Liver (tissue), 9 donors: ENCODE data around the gene SPTB. TPM values are rescaled to one million over a fixed set of nuclear protein-coding genes. Genes with fewer than 3 reads are reported as not detected.

Experiments
- DNase-seq: peaks from one replicate; pipeline ENCODE4 v3.0.0-alpha.2; 2017; ENCODE audit warnings: low spot score
- H3K27ac ChIP-seq, 2 donors: one replicate each; pipeline ENCODE4 v1.7.0; 2013; ENCODE audit warnings: inconsistent platforms in 2 of 2, low read length in 2 of 2, control low read depth in 1 of 2, low read depth in 1 of 2, mild to moderate bottlenecking in 1 of 2
- H3K27me3 ChIP-seq, 4 donors: one replicate each; pipeline versions ENCODE4 v1.6.1 to v1.7.0; 2013; ENCODE audit warnings: low read length in 3 of 4, inconsistent platforms in 1 of 4, mild to moderate bottlenecking in 1 of 4, moderate library complexity in 1 of 4; ENCODE audit not compliant: control insufficient read depth in 4 of 4, insufficient read depth in 4 of 4
- H3K36me3 ChIP-seq, 4 donors: one replicate each; pipeline versions ENCODE4 v1.6.1 to v1.7.0; 2013; ENCODE audit warnings: low read length in 3 of 4, mild to moderate bottlenecking in 3 of 4, low read depth in 1 of 4, moderate library complexity in 1 of 4; ENCODE audit not compliant: control insufficient read depth in 4 of 4, insufficient read depth in 3 of 4
- H3K4me1 ChIP-seq, 4 donors: one replicate each; pipeline versions ENCODE4 v1.6.1 to v1.7.0; 2013; ENCODE audit warnings: low read length in 3 of 4, mild to moderate bottlenecking in 3 of 4, moderate library complexity in 1 of 4; ENCODE audit not compliant: control insufficient read depth in 4 of 4, insufficient read depth in 4 of 4
- H3K4me3 ChIP-seq, 3 donors: one replicate each; pipeline versions ENCODE4 v1.6.1 to v1.7.0; 2013; ENCODE audit warnings: low read length in 3 of 3, control low read depth in 1 of 3, low read depth in 1 of 3, mild to moderate bottlenecking in 1 of 3
- H3K9ac ChIP-seq, 2 donors: one replicate each; pipeline ENCODE4 v1.7.0; 2013; ENCODE audit warnings: low read length in 2 of 2, mild to moderate bottlenecking in 2 of 2, moderate library complexity in 2 of 2, control low read depth in 1 of 2, low read depth in 1 of 2
- H3K9me3 ChIP-seq, 4 donors: one replicate each; pipeline versions ENCODE4 v1.6.1 to v1.7.0; 2013; ENCODE audit warnings: low read length in 3 of 4; ENCODE audit not compliant: control insufficient read depth in 4 of 4
- EGR1 ChIP-seq, 2 donors: IDR thresholded peaks; 2 replicates each; pipeline ENCODE4 v1.6.1; 2016 to 2018; ENCODE audit warnings: antibody characterized with exemption in 2 of 2, low read depth in 2 of 2
- FOXA1 ChIP-seq: IDR thresholded peaks from 2 replicates; pipeline ENCODE4 v1.6.1; 2016; ENCODE audit warnings: antibody characterized with exemption
- FOXA2 ChIP-seq: IDR thresholded peaks from 2 replicates; pipeline ENCODE4 v1.6.1; 2016; ENCODE audit warnings: antibody characterized with exemption
- GABPA ChIP-seq, 2 donors: IDR thresholded peaks in 1 of 2; conservative IDR thresholded peaks in 1 of 2; 2 replicates each; pipeline ENCODE4 v1.6.1; 2016; ENCODE audit warnings: antibody characterized with exemption in 2 of 2, mild to moderate bottlenecking in 1 of 2, moderate library complexity in 1 of 2
- HNF4A ChIP-seq, 2 donors: conservative IDR thresholded peaks; 2 replicates each; pipeline ENCODE4 v1.6.1; 2016; ENCODE audit warnings: antibody characterized with exemption in 2 of 2, mild to moderate bottlenecking in 2 of 2
- HNF4G ChIP-seq: IDR thresholded peaks from 2 replicates; pipeline ENCODE4 v1.6.1; 2016; ENCODE audit warnings: antibody characterized with exemption
- JUND ChIP-seq, 2 donors: IDR thresholded peaks; 2 replicates each; pipeline ENCODE4 v1.6.1; 2016; ENCODE audit warnings: antibody characterized with exemption in 2 of 2
- NR2F2 ChIP-seq: IDR thresholded peaks from 2 replicates; pipeline ENCODE4 v1.6.1; 2016; ENCODE audit warnings: antibody characterized with exemption
- RAD21 ChIP-seq, 2 donors: IDR thresholded peaks; 2 replicates each; pipeline ENCODE4 v1.6.1; 2016; ENCODE audit warnings: antibody characterized with exemption in 2 of 2, mild to moderate bottlenecking in 2 of 2
- REST ChIP-seq: IDR thresholded peaks from 2 replicates; pipeline ENCODE4 v1.6.1; 2016; ENCODE audit warnings: antibody characterized with exemption, mild to moderate bottlenecking
- RXRA ChIP-seq, 2 donors: IDR thresholded peaks; 2 replicates each; pipeline ENCODE4 v1.6.1; 2017 to 2018; ENCODE audit warnings: antibody characterized with exemption in 2 of 2, mild to moderate bottlenecking in 1 of 2
- SP1 ChIP-seq: IDR thresholded peaks from 2 replicates; pipeline ENCODE4 v1.6.1; 2018; ENCODE audit warnings: antibody characterized with exemption, mild to moderate bottlenecking
- TAF1 ChIP-seq: conservative IDR thresholded peaks from 2 replicates; pipeline ENCODE4 v1.6.1; 2016; ENCODE audit warnings: antibody characterized with exemption, mild to moderate bottlenecking
- YY1 ChIP-seq: IDR thresholded peaks from 2 replicates; pipeline ENCODE4 v1.6.1; 2016; ENCODE audit warnings: antibody characterized with exemption, mild to moderate bottlenecking
- WGBS: extraction: QIAGEN DNeasy Blood & Tissue Kit; methylation state at CpG from one replicate; pipeline ENCODE4 v1.1.7; 2013; 5-methylcytosine and 5-hydroxymethylcytosine counted together
- polyA plus RNA-seq, 2 donors: library from polyadenylated mRNA; stranded (reverse) in 1 of 2; unstranded in 1 of 2; fragments of 200-250 nt in 1 of 2; fragments of >200 nt in 1 of 2; fragmentation: Nextera tagmentation in 1 of 2; extraction: Ambion mirVana in 1 of 2; gene quantifications; one replicate each; pipeline versions ENCODE4 v1.2.1 to v1.2.3, GENCODE V29; 2013 to 2015
- total RNA-seq, 2 donors: library from RNA; depleted of rRNA; stranded (reverse); fragments of >200 nt; gene quantifications; one replicate each; pipeline ENCODE4 v1.2.3, GENCODE V29; 2014
- TF ChIP-seq, protein P1 (sequence below): IDR thresholded peaks from 2 replicates; pipeline ENCODE4 v1.6.1; 2016; ENCODE audit warnings: antibody characterized with exemption
- TF ChIP-seq, protein P2 (sequence below): IDR thresholded peaks from 2 replicates; pipeline ENCODE4 v1.6.1; 2016; ENCODE audit warnings: antibody characterized with exemption
- TF ChIP-seq, protein P3 (sequence below): IDR thresholded peaks from 2 replicates; pipeline ENCODE4 v1.6.1; 2016; ENCODE audit warnings: antibody characterized with exemption
- donor health status: healthy.
- donor health status: healthy.
- donor health status: healthy.
- donor health status: healthy.
- donor health status: healthy.

The SPTB gene
- total and polyA plus RNA-seq, 4 donors, result 0.12 to 332 (median 0.26) TPM

DNA sequence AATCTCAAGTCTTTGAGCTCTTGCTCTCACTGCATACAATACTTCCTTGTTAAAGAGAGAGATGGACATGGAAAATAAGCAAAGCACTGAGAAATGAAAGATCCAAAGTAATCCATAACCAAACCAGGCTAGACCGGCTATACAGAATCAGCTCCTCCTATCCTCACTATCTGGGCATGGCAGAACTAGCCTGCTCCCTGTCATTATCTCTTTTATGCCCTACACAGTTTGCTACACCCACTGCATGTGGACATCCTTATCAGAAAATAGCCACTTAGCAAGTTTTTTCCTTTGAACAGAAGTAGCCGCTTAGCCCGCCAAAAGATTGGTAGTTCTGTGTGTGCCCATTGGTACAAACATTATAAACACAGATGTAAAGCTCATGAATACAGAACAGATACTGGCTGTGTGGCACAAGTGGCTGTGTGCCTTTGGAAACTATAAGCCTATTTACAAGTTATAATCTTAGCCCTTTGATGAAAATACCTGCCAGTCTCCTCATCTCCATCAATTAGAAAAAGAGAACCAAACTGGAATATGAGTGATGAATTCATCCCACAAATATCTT, 34.7 kb downstream of the SPTB start:
- WGBS, result 81% methylated on average over 3 of the region's 3 CpGs
- H3K36me3 ChIP-seq, result no peaks in the 10 kb centered on the region
- peaks cover 0 to 6% (median 1%) of the 10 kb centered on the region in 4 donors for H3K27me3 ChIP-seq

GRCh38 chr14:64844272-64844671, 35.4 kb downstream of the SPTB start:
- no peaks in the 10 kb centered on the region for H3K36me3 ChIP-seq
- H3K27ac ChIP-seq, result no peak overlapping the region
- 69% methylated on average over 2 of the region's 2 CpGs for WGBS
- peaks cover 0 to 6% (median 1%) of the 10 kb centered on the region in 4 donors for H3K27me3 ChIP-seq
- H3K4me1 ChIP-seq, result no peaks in the 10 kb centered on the region
- no peak overlapping the region for H3K9ac ChIP-seq
- no peak for DNase-seq
- H3K9me3 ChIP-seq, result no peaks in the 10 kb centered on the region
- TF ChIP-seq TAF1 (no peak), NR2F2 (no peak), RXRA (IDR thresholded peaks at IDR 0.05) (no peak), GABPA (IDR thresholded peaks at IDR 0.05 in 1 of 2, conservative IDR thresholded peaks at IDR 0.05 in 1 of 2) (no peak), HNF4A (conservative IDR thresholded peaks at IDR 0.05) (no peak), SP1 (no peak), HNF4G (no peak), EGR1 (IDR thresholded peaks at IDR 0.05; ENCODE audit: low read depth in 2 of 2) (no peak), FOXA2 (no peak)
- TF ChIP-seq, protein P1, sequence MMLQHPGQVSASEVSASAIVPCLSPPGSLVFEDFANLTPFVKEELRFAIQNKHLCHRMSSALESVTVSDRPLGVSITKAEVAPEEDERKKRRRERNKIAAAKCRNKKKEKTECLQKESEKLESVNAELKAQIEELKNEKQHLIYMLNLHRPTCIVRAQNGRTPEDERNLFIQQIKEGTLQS, result no peak
- H3K4me3 ChIP-seq, result no peak overlapping the region

More for the DNA sequence above, 34.7 kb downstream of the SPTB start:
- Histone ChIP-seq H3K9ac (no peak overlapping the region), H3K4me3 (no peak overlapping the region), H3K9me3 (no peaks in the 10 kb centered on the region), H3K4me1 (no peaks in the 10 kb centered on the region), H3K27ac (no peak overlapping the region)
- DNase-seq, result peak; percentile 58
- TF ChIP-seq FOXA1, result no peak
- no peak for TF ChIP-seq HNF4A (conservative IDR thresholded peaks at IDR 0.05)
- TF ChIP-seq, protein P2, sequence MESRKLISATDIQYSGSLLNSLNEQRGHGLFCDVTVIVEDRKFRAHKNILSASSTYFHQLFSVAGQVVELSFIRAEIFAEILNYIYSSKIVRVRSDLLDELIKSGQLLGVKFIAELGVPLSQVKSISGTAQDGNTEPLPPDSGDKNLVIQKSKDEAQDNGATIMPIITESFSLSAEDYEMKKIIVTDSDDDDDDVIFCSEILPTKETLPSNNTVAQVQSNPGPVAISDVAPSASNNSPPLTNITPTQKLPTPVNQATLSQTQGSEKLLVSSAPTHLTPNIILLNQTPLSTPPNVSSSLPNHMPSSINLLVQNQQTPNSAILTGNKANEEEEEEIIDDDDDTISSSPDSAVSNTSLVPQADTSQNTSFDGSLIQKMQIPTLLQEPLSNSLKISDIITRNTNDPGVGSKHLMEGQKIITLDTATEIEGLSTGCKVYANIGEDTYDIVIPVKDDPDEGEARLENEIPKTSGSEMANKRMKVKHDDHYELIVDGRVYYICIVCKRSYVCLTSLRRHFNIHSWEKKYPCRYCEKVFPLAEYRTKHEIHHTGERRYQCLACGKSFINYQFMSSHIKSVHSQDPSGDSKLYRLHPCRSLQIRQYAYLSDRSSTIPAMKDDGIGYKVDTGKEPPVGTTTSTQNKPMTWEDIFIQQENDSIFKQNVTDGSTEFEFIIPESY, result no peak
- no peak for TF ChIP-seq YY1
- TF ChIP-seq FOXA2, result no peak
- TF ChIP-seq, protein P1, result no peak
- no peak for TF ChIP-seq EGR1 (IDR thresholded peaks at IDR 0.05; ENCODE audit: low read depth in 2 of 2)
- TF ChIP-seq RAD21 (IDR thresholded peaks at IDR 0.05), result no peak
- no peak for TF ChIP-seq GABPA (IDR thresholded peaks at IDR 0.05 in 1 of 2, conservative IDR thresholded peaks at IDR 0.05 in 1 of 2)
- TF ChIP-seq SP1, result no peak

DNA sequence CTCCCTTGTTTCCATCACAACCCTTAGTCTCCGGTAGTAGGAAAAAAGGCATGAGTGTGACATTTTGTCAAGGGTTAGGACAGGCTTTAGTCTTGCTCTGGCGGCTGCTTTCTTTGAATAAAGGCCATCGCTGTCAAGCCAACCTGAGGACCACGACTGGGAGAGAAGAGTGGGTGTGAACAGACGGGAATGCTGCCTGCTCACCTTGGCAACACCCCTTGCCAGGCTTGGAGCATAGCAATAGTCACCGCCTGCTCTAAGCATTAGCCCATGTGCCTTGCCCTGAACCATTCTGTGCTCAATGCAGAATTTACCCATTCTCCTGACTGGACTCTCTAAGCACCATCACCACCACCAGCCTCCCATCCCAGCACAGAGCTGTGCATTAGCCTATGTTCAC, 36.2 kb downstream of the SPTB start:
- Histone ChIP-seq H3K27ac (no peak overlapping the region), H3K9ac (no peak overlapping the region), H3K4me3 (no peak overlapping the region), H3K9me3 (no peaks in the 10 kb centered on the region), H3K36me3 (no peaks in the 10 kb centered on the region), H3K27me3 (peaks cover 0 to 6% (median 1%) of the 10 kb centered on the region in 4 donors), H3K4me1 (no peaks in the 10 kb centered on the region)
- DNase-seq, result no peak
- 77% methylated on average over 6 of the region's 6 CpGs for WGBS
- no peak for TF ChIP-seq HNF4G
- TF ChIP-seq JUND (IDR thresholded peaks at IDR 0.05), result no peak
- TF ChIP-seq, protein P3, sequence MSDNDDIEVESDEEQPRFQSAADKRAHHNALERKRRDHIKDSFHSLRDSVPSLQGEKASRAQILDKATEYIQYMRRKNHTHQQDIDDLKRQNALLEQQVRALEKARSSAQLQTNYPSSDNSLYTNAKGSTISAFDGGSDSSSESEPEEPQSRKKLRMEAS, result no peak
- no peak for TF ChIP-seq GABPA (IDR thresholded peaks at IDR 0.05 in 1 of 2, conservative IDR thresholded peaks at IDR 0.05 in 1 of 2)
- TF ChIP-seq REST, result no peak
- TF ChIP-seq NR2F2, result no peak
- no peak for TF ChIP-seq YY1
- TF ChIP-seq FOXA2, result no peak
- no peak for TF ChIP-seq TAF1
- no peak for TF ChIP-seq RXRA (IDR thresholded peaks at IDR 0.05)
- no peak for TF ChIP-seq FOXA1
- TF ChIP-seq SP1, result no peak
- no peak for TF ChIP-seq HNF4A (conservative IDR thresholded peaks at IDR 0.05)
- TF ChIP-seq EGR1 (IDR thresholded peaks at IDR 0.05; ENCODE audit: low read depth in 2 of 2), result no peak
- TF ChIP-seq, protein P2, result no peak
- TF ChIP-seq RAD21 (IDR thresholded peaks at IDR 0.05), result no peak
